Cortex of kidney (tissue), 1 donor: ENCODE measurements around the gene CTNND2.
"Not testable (repeated sequence)": the region's sequence is repeated elsewhere in the genome, so short reads cannot be mapped to it uniquely, and the experiment has no call there.

Source experiments
- DNase-seq: peaks from one replicate; lab custom pipeline; 2025; lab: John Stamatoyannopoulos, UW

CTNND2 gene

DNA sequence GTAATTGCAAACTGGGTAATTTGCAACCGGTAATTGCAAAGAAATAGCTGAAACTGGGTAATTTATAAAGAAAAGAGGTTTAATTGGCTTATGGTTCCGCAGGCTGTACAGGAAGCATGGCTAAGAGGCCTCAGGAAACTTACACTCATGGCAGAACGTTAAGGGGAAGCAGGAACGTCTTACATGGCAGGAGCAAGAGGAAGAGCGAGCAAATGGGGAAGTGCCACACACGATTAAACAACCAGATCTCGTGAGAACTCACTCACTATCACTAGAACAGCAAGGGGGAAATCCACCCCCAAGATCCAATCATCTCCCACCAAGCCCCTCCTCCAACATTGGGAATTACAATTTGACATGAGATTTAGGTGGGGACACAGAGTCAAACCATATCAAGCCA is 590.6 kb downstream of the CTNND2 start:
- not testable (repeated sequence) for DNase-seq

DNA sequence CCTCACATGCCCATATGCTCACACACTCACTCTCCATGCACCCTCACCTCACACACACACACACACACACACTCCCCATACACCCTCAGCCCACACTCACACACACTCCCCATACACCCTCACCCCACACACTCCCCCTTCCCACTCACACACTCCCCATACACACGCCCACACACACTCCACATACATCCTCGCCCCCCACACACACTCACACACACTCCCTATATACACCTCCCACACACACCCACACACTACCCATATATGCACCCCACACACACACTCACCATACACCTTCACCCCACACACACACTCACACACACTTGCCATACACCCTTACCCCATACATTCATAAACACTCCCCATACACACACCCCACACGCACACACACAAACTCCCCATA is 592.5 kb downstream of the CTNND2 start:
- DNase-seq, result no peak

DNA sequence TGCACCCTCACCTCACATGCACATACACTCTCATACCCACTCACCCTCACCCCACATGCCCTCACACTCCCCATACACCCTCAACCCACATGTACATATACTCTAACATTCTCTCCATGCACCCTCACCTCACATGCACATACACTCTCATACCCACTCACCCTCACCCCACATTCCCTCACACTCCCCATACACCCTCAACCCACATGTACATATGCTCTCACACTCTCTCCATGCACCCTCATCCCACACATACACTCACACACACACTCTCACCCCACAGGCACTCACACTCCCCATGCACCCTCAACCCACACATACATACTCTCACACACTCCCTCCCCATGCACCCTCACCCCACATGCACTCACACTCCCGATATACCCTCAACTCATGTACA is 593.0 kb downstream of the CTNND2 start:
- DNase-seq, result no peak

DNA sequence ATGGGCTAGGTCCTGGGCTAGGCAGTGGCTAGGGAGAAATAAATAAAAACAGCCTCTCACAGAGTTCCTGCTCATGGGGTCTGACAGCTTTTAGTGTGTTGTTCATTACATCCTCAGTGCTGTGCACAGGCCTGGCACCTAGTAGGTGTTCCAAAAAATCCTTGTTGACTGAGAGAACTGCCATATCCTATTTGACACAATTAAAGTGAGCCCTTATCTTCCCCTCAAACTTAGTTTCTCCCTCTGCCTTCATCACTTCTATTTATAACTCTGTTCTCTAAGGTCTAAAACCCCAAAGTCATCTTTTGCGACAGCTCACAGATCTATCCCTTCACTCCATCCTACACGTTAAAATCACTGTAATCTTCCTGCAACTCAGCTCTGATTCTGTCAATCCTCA is 594.1 kb downstream of the CTNND2 start:
- DNase-seq, result no peak

DNA sequence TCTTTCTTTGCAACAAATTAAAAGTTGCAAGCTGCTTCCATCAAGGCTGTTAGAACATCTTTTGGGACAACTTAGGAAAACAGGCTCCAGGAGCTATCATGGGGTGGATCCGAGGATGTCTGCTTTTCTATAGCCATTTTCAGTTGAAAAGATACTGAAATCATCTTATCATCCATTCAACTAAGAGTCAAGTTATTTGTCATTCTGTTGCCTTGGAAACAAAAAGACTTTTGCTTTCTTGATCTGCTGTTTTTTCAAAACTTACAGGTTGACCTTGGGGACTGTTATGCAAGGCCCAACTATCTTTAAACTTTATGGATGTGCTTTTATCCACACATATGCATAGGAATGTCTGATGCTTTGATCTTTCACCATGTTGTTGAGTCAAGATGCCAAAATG is 597.9 kb downstream of the CTNND2 start:
- no peak for DNase-seq

DNA sequence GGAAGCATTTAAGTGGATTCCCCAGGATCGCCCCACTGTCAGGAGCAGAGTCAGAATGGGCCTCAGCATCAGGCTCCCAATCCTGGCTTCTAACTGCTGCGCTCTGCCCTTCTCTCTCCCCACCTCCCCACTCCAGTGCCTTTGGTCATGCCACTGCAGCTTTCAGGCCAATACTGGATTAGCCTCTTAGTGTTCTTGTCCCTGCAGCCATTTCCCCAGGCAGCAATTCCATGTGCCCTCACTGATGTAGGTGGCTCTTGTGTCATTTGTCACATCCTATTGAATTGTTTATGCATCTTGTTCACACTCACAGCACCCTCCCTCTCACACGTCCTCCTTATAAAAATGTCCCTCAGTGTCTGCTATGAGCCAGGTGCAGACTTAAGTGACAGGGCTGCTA is 599.0 kb downstream of the CTNND2 start:
- no peak for DNase-seq

- DNase-seq, result no peak
Measured at GRCh38 chr5:11304641-11305040, 599.6 kb downstream of the CTNND2 start.

- no peak for DNase-seq
Measured at GRCh38 chr5:11302663-11303062, 601.6 kb downstream of the CTNND2 start.

DNA sequence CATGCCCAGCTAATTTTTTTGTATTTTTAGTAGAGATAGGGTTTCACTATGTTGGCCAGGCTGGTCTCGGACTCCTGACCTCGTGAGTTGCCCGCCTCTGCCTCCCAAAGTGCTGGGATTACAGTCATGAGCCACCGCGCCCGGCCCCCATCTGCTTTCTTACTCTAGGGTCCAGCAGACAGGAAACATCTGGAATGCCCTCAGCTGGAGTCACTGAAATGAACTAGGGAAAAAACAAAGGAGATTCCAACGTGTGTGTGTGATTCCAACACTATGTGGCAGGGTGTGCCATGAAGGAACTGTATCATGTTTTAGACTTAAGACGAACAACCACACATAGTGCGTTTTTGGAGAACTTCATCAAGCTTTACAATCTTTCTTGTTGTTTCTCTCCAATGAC is 603.1 kb downstream of the CTNND2 start:
- no peak for DNase-seq

GRCh38 chr5:11300736-11301135 is 603.5 kb downstream of the CTNND2 start:
- no peak for DNase-seq

- no peak for DNase-seq
Measured at GRCh38 chr5:11298877-11299276, 605.4 kb downstream of the CTNND2 start.

DNA sequence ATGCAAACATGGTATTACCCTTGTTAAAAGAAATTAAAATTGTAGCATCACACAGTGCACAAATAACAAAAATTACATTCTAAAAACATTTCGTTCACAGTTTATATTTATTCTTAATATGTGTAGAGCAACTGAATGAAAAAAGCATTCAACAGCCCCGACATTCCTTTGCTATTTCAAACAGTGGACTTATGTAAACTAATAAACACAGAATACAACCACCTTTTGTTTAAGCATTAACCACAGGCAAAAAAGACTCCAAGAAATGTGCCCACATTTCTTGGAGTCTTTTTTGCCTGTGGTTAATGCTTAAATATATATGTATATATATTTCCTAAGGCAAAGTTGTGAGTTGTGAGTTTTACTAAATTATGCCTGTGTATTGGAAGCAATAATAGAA is 610.7 kb downstream of the CTNND2 start:
- no peak for DNase-seq

DNA sequence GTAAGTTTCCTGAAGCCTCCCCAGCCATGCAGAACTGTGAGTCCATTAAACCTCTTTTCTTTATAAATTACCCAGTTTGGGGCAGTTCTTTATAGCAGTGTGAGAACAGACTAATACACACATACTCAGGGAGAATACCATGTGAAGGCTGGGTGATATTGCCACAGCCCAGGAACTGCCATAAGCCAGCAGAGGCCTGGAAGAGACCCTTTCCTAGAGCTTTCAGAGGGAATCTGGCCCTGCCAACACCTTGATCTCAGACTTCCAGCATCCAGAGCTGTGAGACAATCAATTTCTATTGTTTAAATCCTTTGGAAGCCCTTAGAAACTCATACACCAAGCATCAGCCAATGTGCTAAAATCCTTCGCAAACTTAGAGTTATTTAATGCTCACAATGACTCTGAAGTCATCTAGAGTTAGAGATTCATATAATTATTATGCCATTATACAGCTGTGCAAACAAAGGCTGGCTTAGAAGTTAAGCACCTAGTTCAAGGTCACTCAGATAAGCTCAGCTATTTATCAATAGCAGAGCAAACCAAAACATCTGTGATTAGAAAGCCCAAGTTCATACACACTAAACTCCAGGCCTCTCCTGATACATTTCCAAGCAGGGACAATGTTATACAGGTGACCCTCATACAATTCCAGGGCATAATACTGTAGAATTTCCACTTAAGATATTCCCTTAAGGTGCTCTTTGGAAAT is 611.4 kb downstream of the CTNND2 start:
- DNase-seq, result no peak

DNA sequence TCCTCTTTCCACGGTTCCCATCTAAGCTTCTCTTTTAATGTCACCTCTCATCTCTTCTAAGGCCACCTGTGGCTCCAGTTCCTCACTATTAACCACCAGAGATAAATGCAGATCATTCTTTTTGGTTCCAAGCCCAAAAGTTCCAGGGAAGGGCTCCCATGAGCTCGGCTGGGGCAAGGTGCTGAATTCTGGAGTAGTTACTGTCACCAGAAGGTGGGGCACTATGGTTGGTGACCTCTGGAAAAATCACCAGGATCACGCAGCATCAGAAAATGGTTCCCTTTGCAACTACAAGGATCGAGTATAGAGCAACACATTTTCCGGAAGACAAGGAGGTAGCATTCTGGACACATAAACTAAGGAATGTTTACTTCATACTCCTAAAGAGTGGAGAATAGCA is 614.5 kb downstream of the CTNND2 start:
- no peak for DNase-seq

GRCh38 chr5:11289208-11289607 is 615.0 kb downstream of the CTNND2 start:
- no peak for DNase-seq

DNA sequence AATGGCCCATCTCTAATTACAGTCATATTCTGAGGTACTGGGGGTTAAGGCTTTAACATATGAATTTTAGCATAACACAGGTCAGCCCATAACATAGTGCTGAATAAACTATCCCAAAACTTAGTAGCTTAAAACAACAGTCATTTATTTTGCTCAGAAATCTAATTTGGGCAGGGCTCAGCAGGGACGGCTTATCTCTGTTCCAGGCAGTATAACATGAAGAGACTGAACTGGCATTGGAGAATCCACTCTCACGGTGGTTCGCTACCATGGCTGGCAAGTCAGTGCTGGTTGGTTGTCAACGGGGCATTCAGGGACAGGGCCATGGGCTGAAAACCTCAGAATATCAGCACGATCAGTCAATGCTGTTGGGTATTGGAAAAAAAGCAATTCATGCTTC is 622.4 kb downstream of the CTNND2 start:
- no peak for DNase-seq

DNA sequence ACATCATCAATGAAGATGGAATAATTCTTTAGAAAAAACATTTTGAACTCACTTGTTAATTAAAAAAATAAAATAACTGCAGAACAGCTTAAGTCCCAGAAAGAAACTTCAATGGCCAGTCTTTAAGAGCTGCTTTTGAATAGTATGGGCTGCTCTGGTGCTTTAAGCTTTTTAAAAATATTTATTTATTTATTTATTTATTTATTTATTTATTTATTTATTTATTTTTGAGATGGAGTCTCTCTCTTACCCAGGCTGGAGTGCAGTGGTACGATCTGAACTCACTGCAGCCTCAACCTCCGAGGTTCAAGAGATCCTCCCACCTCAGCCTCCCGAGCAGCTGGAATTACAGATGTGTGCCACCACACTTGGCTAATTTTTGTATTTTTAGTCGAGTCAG is 626.9 kb downstream of the CTNND2 start:
- DNase-seq, result no peak

GRCh38 chr5:11273180-11273903 is 630.9 kb downstream of the CTNND2 start:
- no peak for DNase-seq

- DNase-seq, result no peak
Measured at GRCh38 chr5:11269515-11269914, 634.7 kb downstream of the CTNND2 start.

DNA sequence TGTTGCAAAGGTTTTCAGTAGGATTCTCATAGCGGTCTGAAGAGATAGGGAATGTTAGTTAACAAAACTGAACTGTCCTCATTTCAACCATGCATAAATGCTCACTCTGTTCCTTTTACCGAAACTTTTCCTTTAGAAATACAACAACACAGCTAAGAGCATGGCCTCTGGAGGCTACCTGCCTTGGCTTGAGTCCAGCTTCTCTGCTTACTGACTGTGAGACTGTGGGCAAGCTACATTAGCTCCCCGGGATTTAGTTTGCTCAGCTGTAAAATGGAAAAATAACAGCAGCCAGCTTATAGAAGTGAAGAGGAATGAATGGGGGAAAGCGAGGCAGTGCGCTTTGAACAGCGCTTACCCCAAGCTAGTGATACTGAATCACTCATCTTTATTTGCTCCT is 635.4 kb downstream of the CTNND2 start:
- DNase-seq, result no peak

- no peak for DNase-seq
Measured at GRCh38 chr5:11266331-11266730, 637.9 kb downstream of the CTNND2 start.

- DNase-seq, result no peak
Measured at GRCh38 chr5:11261241-11261640, 643.0 kb downstream of the CTNND2 start.

DNA sequence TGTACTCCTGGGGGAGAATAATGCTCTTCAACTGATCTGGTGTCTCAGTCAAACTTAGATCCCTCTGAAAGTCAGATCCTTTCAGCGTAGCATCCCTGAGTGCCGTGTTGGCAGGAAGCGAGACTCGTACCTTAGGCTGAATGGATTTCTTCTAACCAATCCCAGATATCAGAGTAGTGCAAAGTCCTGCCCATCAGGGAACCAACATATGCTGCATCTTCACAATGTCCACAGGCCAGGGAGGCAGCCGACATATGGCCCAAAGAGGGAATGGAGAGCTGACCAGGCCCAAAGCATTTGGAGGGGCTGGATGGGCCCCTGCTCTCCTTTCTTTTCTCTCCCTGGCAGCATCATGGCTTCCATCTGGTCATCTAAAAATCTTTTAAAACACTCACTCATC is 646.2 kb downstream of the CTNND2 start:
- no peak for DNase-seq

GRCh38 chr5:11252523-11252922 is 651.7 kb downstream of the CTNND2 start:
- no peak for DNase-seq
